ENCODE data around the gene ZNF778.
A peak's percentile ranks its signal among the peaks of the same experiment; 100 is the strongest.

ZNF778 gene

GRCh38 chr16:89217388-89218191 lies at the start of gene ZNF778:
TSS of gene ZNF778 (plus strand) at chr16:89217703. CDS start at chr16:89221128, 3,425 bp downstream.
- peak; percentile 70 for DNase-seq (ENCODE audit: low read depth)

- no peak for DNase-seq (ENCODE audit: low read depth)
These were observed 48.9 kb upstream of the ZNF778 start for GRCh38 chr16:89168381-89169189.

- DNase-seq (ENCODE audit: low read depth), result no peak
These were observed 47.7 kb upstream of the ZNF778 start for GRCh38 chr16:89169778-89170177.

GRCh38 chr16:89170346-89171215 lies 46.9 kb upstream of the ZNF778 start:
- no peak for DNase-seq (ENCODE audit: low read depth)

- DNase-seq (ENCODE audit: low read depth), result peak; percentile 66
These were observed 46.0 kb upstream of the ZNF778 start, which contains the start of gene CDH15 for GRCh38 chr16:89171216-89172170. TSS of gene CDH15 (plus strand) at chr16:89171748. CDS start at chr16:89171832, 84 bp downstream.

- no peak for DNase-seq (ENCODE audit: low read depth)
These were observed 45.4 kb upstream of the ZNF778 start for GRCh38 chr16:89172171-89172527.

- no peak for DNase-seq (ENCODE audit: low read depth)
These were observed 44.9 kb upstream of the ZNF778 start for GRCh38 chr16:89172528-89173173.

GRCh38 chr16:89173174-89173921 lies 44.2 kb upstream of the ZNF778 start:
- no peak for DNase-seq (ENCODE audit: low read depth)

- DNase-seq (ENCODE audit: low read depth), result no peak
These were observed 43.3 kb upstream of the ZNF778 start for GRCh38 chr16:89174055-89174827.

GRCh38 chr16:89174877-89175276 lies 42.6 kb upstream of the ZNF778 start:
- no peak for DNase-seq (ENCODE audit: low read depth)

- DNase-seq (ENCODE audit: low read depth), result no peak
These were observed 42.0 kb upstream of the ZNF778 start for GRCh38 chr16:89175280-89176146.

GRCh38 chr16:89176147-89176690 lies 41.3 kb upstream of the ZNF778 start:
- no peak for DNase-seq (ENCODE audit: low read depth)

GRCh38 chr16:89176717-89177116 lies 40.8 kb upstream of the ZNF778 start:
- no peak for DNase-seq (ENCODE audit: low read depth)

GRCh38 chr16:89177501-89177900 lies 40.0 kb upstream of the ZNF778 start:
- no peak for DNase-seq (ENCODE audit: low read depth)

GRCh38 chr16:89178453-89179147 lies 38.9 kb upstream of the ZNF778 start:
- DNase-seq (ENCODE audit: low read depth), result no peak

GRCh38 chr16:89179148-89179484 lies 38.4 kb upstream of the ZNF778 start:
- DNase-seq (ENCODE audit: low read depth), result no peak

GRCh38 chr16:89179656-89180315 lies 37.7 kb upstream of the ZNF778 start:
- no peak for DNase-seq (ENCODE audit: low read depth)

Measured in stromal cell of bone marrow (primary cell).